Stimulated activated memory B cell treated with anti-CD40 and anti-IgM and Interleukin-4, amounts not matched to agents 10 μg/mL and 1 μg/mL and 100 μg/mL, for 72 hours (primary cell): ENCODE results near the gene ABCA9.
A peak's percentile ranks its signal among the peaks of the same experiment; 100 is the strongest.
"Not testable (repeated sequence)": the region's sequence is repeated elsewhere in the genome, so short reads cannot be mapped to it uniquely, and the experiment has no call there.

Experiments
- ATAC-seq: fragments of 150-1000 bp; cut with Tn5 transposase; 2 replicates; pipeline ENCODE4 v1.10.0; 2021
- H3K27ac Mint-ChIP-seq: one replicate; pipeline ENCODE4 v1.8.0; 2022; ENCODE audit warnings: mild to moderate bottlenecking, mixed read lengths
- H3K27me3 Mint-ChIP-seq: one replicate; pipeline ENCODE4 v1.8.0; 2022; ENCODE audit warnings: mixed read lengths
- H3K36me3 Mint-ChIP-seq: one replicate; pipeline ENCODE4 v1.8.0; 2022; ENCODE audit warnings: mixed read lengths
- H3K4me1 Mint-ChIP-seq: one replicate; pipeline ENCODE4 v1.8.0; 2022; ENCODE audit warnings: mixed read lengths
- H3K4me3 Mint-ChIP-seq: one replicate; pipeline ENCODE4 v1.8.0; 2022; ENCODE audit warnings: mild to moderate bottlenecking, moderate library complexity, mixed read lengths
- H3K9me3 Mint-ChIP-seq: one replicate; pipeline ENCODE4 v1.8.0; 2022; ENCODE audit warnings: mixed read lengths

Gene ABCA9

DNA sequence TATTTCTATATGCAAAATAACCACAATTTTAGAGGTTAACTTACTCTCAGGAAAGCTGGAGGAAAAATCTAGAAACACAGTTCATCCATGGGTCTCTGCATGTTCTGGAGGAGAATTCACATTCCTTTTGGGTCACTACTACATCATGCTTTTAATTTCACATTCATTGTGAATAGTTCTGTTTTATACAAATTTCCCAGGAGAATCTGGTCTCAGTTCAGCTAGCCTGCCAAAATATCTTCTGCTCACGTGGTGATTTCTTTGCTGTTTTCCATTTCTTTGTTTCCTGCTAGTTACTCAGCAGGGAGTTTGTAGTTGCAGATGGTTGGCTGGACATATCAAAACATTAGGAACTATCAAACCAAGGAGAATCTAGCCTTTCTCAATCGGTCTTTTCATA, at the start of gene ABCA9:
Gene ABCA9, minus strand, starts transcription at position 106 of the 400 bp plus-strand sequence. CDS start 9,801 bp downstream, outside the sequence.
- Mint-ChIP-seq H3K27ac (no peak within 1 kb of the TSS), H3K27me3 (no peaks in the 10 kb centered on the region), H3K4me3 (no peak within 1 kb of the TSS), H3K9me3 (peaks cover 19% of the 10 kb centered on the region), H3K4me1 (peaks cover 27% of the 10 kb centered on the region), H3K36me3 (peaks cover 10% of the 10 kb centered on the region)
- ATAC-seq, result no peak

- H3K4me1 Mint-ChIP-seq, result peaks cover 7% of the 10 kb centered on the region
- ATAC-seq, result no peak
- H3K4me3 Mint-ChIP-seq, result no peak overlapping the region
- H3K9me3 Mint-ChIP-seq, result no peaks in the 10 kb centered on the region
- H3K36me3 Mint-ChIP-seq, result peaks cover 6% of the 10 kb centered on the region
- no peak overlapping the region for H3K27ac Mint-ChIP-seq
- no peaks in the 10 kb centered on the region for H3K27me3 Mint-ChIP-seq
These were observed 45.4 kb upstream of the ABCA9 start for GRCh38 chr17:69105907-69106730.

GRCh38 chr17:69103557-69104233, 43.0 kb upstream of the ABCA9 start:
- ATAC-seq, result no peak
- no peak overlapping the region for H3K27ac Mint-ChIP-seq
- H3K4me3 Mint-ChIP-seq, result no peak overlapping the region
- peaks cover 7% of the 10 kb centered on the region for H3K4me1 Mint-ChIP-seq
- peaks cover 6% of the 10 kb centered on the region for H3K36me3 Mint-ChIP-seq
- no peaks in the 10 kb centered on the region for H3K27me3 Mint-ChIP-seq
- H3K9me3 Mint-ChIP-seq, result no peaks in the 10 kb centered on the region

DNA sequence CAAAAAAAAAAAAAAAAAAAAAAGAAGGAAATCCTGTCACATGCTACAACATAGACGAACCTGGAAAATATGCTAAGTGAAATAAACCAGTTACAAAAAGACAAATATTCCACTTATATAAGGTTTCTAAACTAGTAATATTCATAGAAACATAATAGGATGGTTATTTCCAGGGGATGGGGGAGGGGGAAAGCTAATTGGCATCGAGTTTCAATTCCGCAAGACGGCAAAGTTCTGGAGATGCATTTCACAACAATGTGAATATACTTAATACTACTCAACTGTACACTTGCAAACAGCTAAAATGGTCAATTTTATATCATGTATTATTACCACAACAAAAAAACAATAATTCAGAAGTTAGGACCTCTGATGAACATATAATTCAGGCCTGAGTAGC, 37.9 kb upstream of the ABCA9 start:
- no peak for ATAC-seq
- H3K36me3 Mint-ChIP-seq, result no peaks in the 10 kb centered on the region
- H3K9me3 Mint-ChIP-seq, result no peaks in the 10 kb centered on the region
- H3K27me3 Mint-ChIP-seq, result no peaks in the 10 kb centered on the region
- no peak overlapping the region for H3K4me3 Mint-ChIP-seq
- peaks cover 2% of the 10 kb centered on the region for H3K4me1 Mint-ChIP-seq
- H3K27ac Mint-ChIP-seq, result no peak overlapping the region

DNA sequence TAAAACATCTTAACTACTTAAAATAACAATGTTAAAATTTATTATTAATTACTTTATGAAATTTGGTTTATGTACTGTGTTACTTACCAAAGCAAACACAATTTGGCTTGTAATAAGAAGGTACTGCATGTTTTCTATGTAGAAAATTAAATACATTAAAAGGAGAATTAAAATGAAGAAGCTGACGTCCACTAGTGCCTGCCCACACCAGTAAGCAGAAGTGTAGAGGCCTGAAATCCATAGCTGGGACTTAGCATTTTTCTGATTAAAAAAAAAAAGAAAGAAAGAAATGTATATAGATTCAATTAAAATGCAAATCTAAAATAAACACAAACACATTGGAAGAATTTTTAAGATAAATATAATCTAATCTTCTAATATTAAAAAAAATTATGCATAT, 35.8 kb upstream of the ABCA9 start:
- H3K9me3 Mint-ChIP-seq, result no peaks in the 10 kb centered on the region
- no peak overlapping the region for H3K27ac Mint-ChIP-seq
- H3K36me3 Mint-ChIP-seq, result no peaks in the 10 kb centered on the region
- H3K4me3 Mint-ChIP-seq, result no peak overlapping the region
- H3K4me1 Mint-ChIP-seq, result peaks cover 10% of the 10 kb centered on the region
- H3K27me3 Mint-ChIP-seq, result no peaks in the 10 kb centered on the region
- no peak for ATAC-seq

DNA sequence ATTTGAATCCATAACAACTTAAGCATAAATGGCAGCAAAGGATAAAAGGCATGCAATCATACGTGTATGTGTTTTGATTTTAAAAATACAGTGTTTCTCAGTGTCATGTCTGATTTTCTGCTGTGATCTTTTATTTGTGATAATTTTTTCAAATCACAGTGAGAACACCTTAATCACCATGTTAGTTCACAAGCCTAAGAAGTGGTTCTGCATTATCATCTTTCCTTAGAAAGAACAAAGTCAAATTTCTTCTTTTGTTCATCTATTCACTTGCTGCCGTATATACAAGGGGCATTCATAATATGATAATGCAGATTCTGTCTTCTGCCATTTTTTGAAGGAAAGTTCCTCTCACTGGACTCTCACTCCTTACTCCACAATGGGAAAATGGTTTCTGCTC, 33.3 kb upstream of the ABCA9 start:
- no peak for ATAC-seq
- peaks cover 10% of the 10 kb centered on the region for H3K4me1 Mint-ChIP-seq
- H3K36me3 Mint-ChIP-seq, result no peaks in the 10 kb centered on the region
- H3K4me3 Mint-ChIP-seq, result no peak overlapping the region
- no peak overlapping the region for H3K27ac Mint-ChIP-seq
- H3K9me3 Mint-ChIP-seq, result no peaks in the 10 kb centered on the region
- no peaks in the 10 kb centered on the region for H3K27me3 Mint-ChIP-seq

DNA sequence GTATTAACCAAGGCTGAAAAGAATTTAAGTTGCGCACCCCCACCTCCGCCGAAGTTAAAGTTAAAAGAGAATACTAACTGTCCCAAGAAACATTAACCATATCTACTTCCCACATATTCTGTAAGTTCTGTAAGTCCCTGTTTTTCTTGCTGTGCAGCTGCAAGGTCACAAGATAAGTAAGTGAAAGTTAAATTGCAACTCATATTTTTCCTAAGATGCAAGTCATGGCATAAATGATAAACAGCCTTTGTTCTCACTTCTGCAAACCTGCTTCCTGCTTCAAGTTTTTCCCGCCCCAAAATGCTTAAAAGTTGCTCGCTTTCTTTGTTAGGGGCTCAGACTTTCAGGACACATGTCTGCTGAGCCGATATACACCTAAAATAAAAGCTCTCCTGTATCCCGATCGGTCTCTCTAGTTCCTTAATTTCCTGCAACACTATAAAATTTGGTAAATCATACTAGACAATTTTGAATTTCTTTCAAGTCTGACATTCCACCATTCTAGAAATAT, 32.6 kb upstream of the ABCA9 start:
- peak overlapping the region; percentile 77 for H3K27ac Mint-ChIP-seq
- peak; percentile 60 for ATAC-seq
- peaks cover 10% of the 10 kb centered on the region for H3K4me1 Mint-ChIP-seq

GRCh38 chr17:69090365-69090764, 29.6 kb upstream of the ABCA9 start:
- H3K4me3 Mint-ChIP-seq, result no peak overlapping the region
- peaks cover 4% of the 10 kb centered on the region for H3K36me3 Mint-ChIP-seq
- no peak for ATAC-seq
- peak overlapping the region; percentile 36 for H3K27ac Mint-ChIP-seq
- H3K9me3 Mint-ChIP-seq, result peaks cover 3% of the 10 kb centered on the region
- H3K4me1 Mint-ChIP-seq, result peaks cover 10% of the 10 kb centered on the region
- H3K27me3 Mint-ChIP-seq, result no peaks in the 10 kb centered on the region

More for the DNA sequence above, 32.6 kb upstream of the ABCA9 start:
- Mint-ChIP-seq H3K27me3 (no peaks in the 10 kb centered on the region), H3K9me3 (peaks cover 3% of the 10 kb centered on the region), H3K4me3 (peak overlapping the region; percentile 75), H3K36me3 (peaks cover 4% of the 10 kb centered on the region)

DNA sequence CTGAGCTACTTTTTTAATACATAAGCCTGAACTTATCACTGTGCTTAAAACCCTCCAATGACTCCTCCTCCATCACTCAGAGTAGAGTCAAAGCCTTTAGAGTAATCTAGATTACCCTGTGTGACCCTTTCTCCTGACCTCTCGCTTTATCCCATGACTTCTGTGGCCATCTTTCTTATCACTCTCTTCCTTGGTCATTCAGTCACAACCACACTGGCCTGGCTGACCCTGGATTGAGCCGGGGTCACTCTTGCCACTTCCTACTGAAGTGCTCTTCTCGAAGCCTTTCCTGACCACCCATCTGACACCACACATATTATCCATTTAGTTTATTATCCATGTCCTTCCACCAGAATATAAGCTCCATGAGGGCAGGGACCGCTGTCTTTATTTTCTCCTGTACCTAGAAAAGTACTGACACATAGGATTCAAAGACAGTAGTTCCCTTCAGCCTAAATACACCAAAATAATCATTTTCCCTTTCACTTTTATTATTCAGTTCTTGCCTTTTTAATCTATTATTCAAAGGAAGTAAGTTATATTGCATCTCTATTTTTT, 28.0 kb upstream of the ABCA9 start:
- Mint-ChIP-seq H3K9me3 (peaks cover 3% of the 10 kb centered on the region), H3K36me3 (peaks cover 5% of the 10 kb centered on the region), H3K4me1 (peaks cover 9% of the 10 kb centered on the region), H3K27ac (no peak overlapping the region), H3K4me3 (no peak overlapping the region), H3K27me3 (no peaks in the 10 kb centered on the region)
- no peak for ATAC-seq

DNA sequence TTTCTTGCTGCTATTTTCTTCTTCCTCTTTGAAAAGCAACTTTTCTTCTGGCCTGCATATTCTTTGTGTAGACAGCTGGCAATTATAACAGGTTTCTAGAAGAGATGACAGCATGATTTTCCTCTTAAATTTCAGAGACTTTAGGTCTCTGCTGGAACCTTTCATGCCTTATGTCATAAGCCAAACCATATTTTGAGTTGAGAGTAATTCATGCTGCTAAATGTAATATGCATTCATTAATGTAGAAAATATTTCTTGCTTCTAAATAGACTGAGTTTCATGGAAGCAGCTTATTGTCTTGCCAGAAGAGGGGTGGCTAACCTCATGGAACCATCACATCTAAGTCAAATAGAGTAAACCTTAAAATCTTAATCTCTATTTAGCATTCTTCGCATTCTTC, 25.9 kb upstream of the ABCA9 start:
- peaks cover 25% of the 10 kb centered on the region for H3K36me3 Mint-ChIP-seq
- ATAC-seq, result no peak
- no peaks in the 10 kb centered on the region for H3K27me3 Mint-ChIP-seq
- no peak overlapping the region for H3K4me3 Mint-ChIP-seq
- no peaks in the 10 kb centered on the region for H3K4me1 Mint-ChIP-seq
- peaks cover 6% of the 10 kb centered on the region for H3K9me3 Mint-ChIP-seq
- no peak overlapping the region for H3K27ac Mint-ChIP-seq

DNA sequence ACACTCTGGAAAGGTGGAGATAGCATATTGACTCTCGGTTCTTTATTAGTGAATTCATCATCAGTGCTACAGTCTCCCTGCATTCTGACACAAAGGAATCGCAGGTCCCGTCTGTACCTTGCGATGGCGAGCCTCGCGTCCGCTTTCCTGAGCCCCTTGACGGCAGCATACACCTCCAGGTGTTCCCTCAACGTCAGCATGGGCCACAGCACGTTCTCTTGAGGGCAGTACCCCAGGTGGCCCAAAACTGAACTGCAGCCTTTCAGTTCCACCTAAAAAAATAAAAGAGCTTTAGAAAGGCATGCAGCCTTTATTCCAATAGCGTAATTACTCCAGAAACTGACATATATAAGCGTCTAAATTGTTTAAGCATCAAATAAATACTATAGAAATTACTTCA, 24.2 kb upstream of the ABCA9 start:
- H3K9me3 Mint-ChIP-seq, result peaks cover 6% of the 10 kb centered on the region
- H3K27ac Mint-ChIP-seq, result no peak overlapping the region
- H3K4me3 Mint-ChIP-seq, result no peak overlapping the region
- H3K36me3 Mint-ChIP-seq, result peaks cover 25% of the 10 kb centered on the region
- H3K4me1 Mint-ChIP-seq, result no peaks in the 10 kb centered on the region
- no peaks in the 10 kb centered on the region for H3K27me3 Mint-ChIP-seq
- no peak for ATAC-seq

GRCh38 chr17:69082696-69083095, 22.0 kb upstream of the ABCA9 start:
- no peak for ATAC-seq
- Mint-ChIP-seq H3K9me3 (peaks cover 4% of the 10 kb centered on the region), H3K36me3 (peaks cover 21% of the 10 kb centered on the region), H3K27ac (no peak overlapping the region), H3K27me3 (no peaks in the 10 kb centered on the region), H3K4me1 (no peaks in the 10 kb centered on the region), H3K4me3 (no peak overlapping the region)

DNA sequence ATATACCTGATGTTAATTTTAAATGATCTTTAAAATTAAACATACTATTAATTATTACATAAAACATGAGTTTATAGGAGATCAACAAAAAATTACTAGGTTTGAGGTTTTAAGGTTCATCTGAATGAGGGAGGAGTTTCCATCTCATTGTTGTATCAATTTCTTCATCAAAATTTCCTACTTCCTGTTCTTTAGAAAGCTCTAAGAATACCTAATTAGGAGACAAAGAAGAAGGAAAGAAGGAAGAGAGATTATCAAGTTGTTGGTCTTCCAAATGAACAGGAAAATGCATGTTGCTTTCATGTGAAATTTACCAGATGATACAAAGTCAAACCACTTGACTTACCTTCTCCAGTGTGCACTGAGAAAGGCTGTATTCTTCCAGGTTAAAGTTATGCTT, 18.1 kb upstream of the ABCA9 start:
- Mint-ChIP-seq H3K4me1 (no peaks in the 10 kb centered on the region), H3K4me3 (no peak overlapping the region), H3K27me3 (no peaks in the 10 kb centered on the region), H3K36me3 (peaks cover 32% of the 10 kb centered on the region), H3K27ac (no peak overlapping the region), H3K9me3 (peaks cover 8% of the 10 kb centered on the region)
- ATAC-seq, result no peak

DNA sequence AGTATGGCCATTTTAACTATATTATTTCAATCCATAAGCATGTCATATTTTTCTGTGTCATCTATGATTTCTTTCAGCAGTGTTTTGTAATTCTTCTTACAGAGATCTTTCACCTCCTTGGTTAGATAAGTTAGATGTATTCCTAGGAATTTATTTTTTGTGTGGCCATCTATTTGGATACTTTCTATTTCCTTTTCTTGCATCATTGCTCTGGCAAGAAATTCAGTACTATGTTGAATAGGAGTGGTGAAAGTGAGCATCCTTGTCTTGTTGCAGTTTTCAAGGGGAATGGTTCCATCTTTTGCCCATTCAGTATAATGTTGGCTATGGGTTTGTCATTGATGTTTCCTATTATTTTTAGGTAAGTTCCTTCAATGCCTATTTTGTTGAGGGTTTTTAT, 15.1 kb upstream of the ABCA9 start:
- no peak overlapping the region for H3K27ac Mint-ChIP-seq
- no peak overlapping the region for H3K4me3 Mint-ChIP-seq
- H3K27me3 Mint-ChIP-seq, result no peaks in the 10 kb centered on the region
- peaks cover 34% of the 10 kb centered on the region for H3K36me3 Mint-ChIP-seq
- peaks cover 12% of the 10 kb centered on the region for H3K4me1 Mint-ChIP-seq
- peaks cover 21% of the 10 kb centered on the region for H3K9me3 Mint-ChIP-seq
- no peak for ATAC-seq

- not testable (repeated sequence) for H3K27ac Mint-ChIP-seq, H3K27me3 Mint-ChIP-seq, ATAC-seq, H3K4me3 Mint-ChIP-seq
- H3K4me1 Mint-ChIP-seq, result peaks cover 20% of the 10 kb centered on the region
- peaks cover 34% of the 10 kb centered on the region for H3K36me3 Mint-ChIP-seq
- peaks cover 21% of the 10 kb centered on the region for H3K9me3 Mint-ChIP-seq
These were observed 12.7 kb upstream of the ABCA9 start for GRCh38 chr17:69073392-69073791.
